H9 (cell line): Measurements from ENCODE around the gene TMEM51. TPM values are rescaled to one million over a fixed set of nuclear protein-coding genes. Genes with fewer than 3 reads are reported as not detected.

Experiments
- DNase-seq: peaks from one replicate; pipeline ENCODE4 v3.0.0-alpha.2; 2017
- H2AFZ ChIP-seq: one replicate; pipeline ENCODE4 v1.6.1; 2013; ENCODE audit warnings: mild to moderate bottlenecking, low read length, control low read depth, moderate library complexity
- H2AK5ac ChIP-seq: 2 replicates; pipeline ENCODE4 v1.6.1; 2013; ENCODE audit warnings: low read length, control low read depth, mixed read lengths; ENCODE audit not compliant: insufficient read length
- H2BK120ac ChIP-seq: one replicate; pipeline ENCODE4 v1.6.1; 2013; ENCODE audit warnings: low read depth, mild to moderate bottlenecking, low read length, control low read depth, inconsistent platforms; ENCODE audit not compliant: poor library complexity, severe bottlenecking
- H2BK12ac ChIP-seq: 2 replicates; pipeline ENCODE4 v1.6.1; 2013; ENCODE audit warnings: low read length, control low read depth, mixed read lengths, low read depth; ENCODE audit not compliant: insufficient read length
- H2BK15ac ChIP-seq: 2 replicates; pipeline ENCODE4 v1.6.1; 2013; ENCODE audit warnings: low read depth, low read length, control low read depth
- H2BK20ac ChIP-seq: one replicate; pipeline ENCODE4 v1.6.1; 2013; ENCODE audit warnings: low read depth, mild to moderate bottlenecking, low read length, control low read depth, inconsistent platforms; ENCODE audit not compliant: poor library complexity, severe bottlenecking
- H2BK5ac ChIP-seq: 2 replicates; pipeline ENCODE4 v1.6.1; 2013; ENCODE audit warnings: low read length, control low read depth, mixed read lengths; ENCODE audit not compliant: insufficient read length
- H3K14ac ChIP-seq: 2 replicates; pipeline ENCODE4 v1.6.1; 2013; ENCODE audit warnings: low read length, control low read depth; ENCODE audit not compliant: insufficient read depth
- H3K18ac ChIP-seq: 2 replicates; pipeline ENCODE4 v1.6.1; 2013; ENCODE audit warnings: low read depth, mild to moderate bottlenecking, mixed read lengths, low read length, control low read depth; ENCODE audit not compliant: insufficient read length
- H3K23ac ChIP-seq: 2 replicates; pipeline ENCODE4 v1.6.1; 2013; ENCODE audit warnings: low read length, control low read depth, mixed read lengths, low read depth; ENCODE audit not compliant: insufficient read length
- H3K23me2 ChIP-seq: 2 replicates; pipeline ENCODE4 v1.6.1; 2013; ENCODE audit warnings: low read depth, mild to moderate bottlenecking, mixed read lengths, low read length, control low read depth; ENCODE audit not compliant: insufficient read length, poor library complexity, severe bottlenecking
- H3K27ac ChIP-seq: 2 replicates; pipeline ENCODE4 v1.5.1; 2013; ENCODE audit warnings: low read length, control low read depth, mixed read lengths, low read depth; ENCODE audit not compliant: insufficient read length
- H3K27me3 ChIP-seq: 2 replicates; pipeline ENCODE4 v1.6.1; 2013; ENCODE audit warnings: low read length, control low read depth, inconsistent platforms; ENCODE audit not compliant: insufficient read depth
- H3K4ac ChIP-seq: 2 replicates; pipeline ENCODE4 v1.6.1; 2013; ENCODE audit warnings: low read depth, mild to moderate bottlenecking, control low read depth, inconsistent platforms, low read length, moderate library complexity
- H3K4me1 ChIP-seq: 2 replicates; pipeline ENCODE4 v1.6.1; 2013; ENCODE audit warnings: low read length, control low read depth, inconsistent platforms; ENCODE audit not compliant: insufficient read depth
- H3K4me2 ChIP-seq: 2 replicates; pipeline ENCODE4 v1.6.1; 2013; ENCODE audit warnings: low read length, control low read depth, mixed read lengths; ENCODE audit not compliant: insufficient read length, insufficient read depth
- H3K56ac ChIP-seq: 2 replicates; pipeline ENCODE4 v1.6.1; 2013; ENCODE audit warnings: low read depth, mild to moderate bottlenecking, mixed read lengths, low read length, control low read depth; ENCODE audit not compliant: insufficient read length
- H3K79me1 ChIP-seq: 2 replicates; pipeline ENCODE4 v1.6.1; 2013; ENCODE audit warnings: low read depth, mild to moderate bottlenecking, moderate library complexity, low read length, control low read depth, inconsistent platforms; ENCODE audit not compliant: insufficient read depth, poor library complexity, severe bottlenecking
- H3K79me2 ChIP-seq: 2 replicates; pipeline ENCODE4 v1.6.1; 2013; ENCODE audit warnings: low read length, control low read depth, inconsistent platforms; ENCODE audit not compliant: insufficient read depth
- H3K9ac ChIP-seq: 2 replicates; pipeline ENCODE4 v1.6.1; 2013; ENCODE audit warnings: low read length, control low read depth, mixed read lengths; ENCODE audit not compliant: insufficient read length; ENCODE audit errors: extremely low read depth
- H3K9me3 ChIP-seq: one replicate; pipeline ENCODE4 v1.6.1; 2013; ENCODE audit warnings: low read depth, low read length, inconsistent platforms; ENCODE audit not compliant: control insufficient read depth
- H3T11ph ChIP-seq: one replicate; pipeline ENCODE4 v1.6.1; 2013; ENCODE audit warnings: mild to moderate bottlenecking, low read length, control low read depth, inconsistent platforms
- H4K20me1 ChIP-seq: one replicate; pipeline ENCODE4 v1.6.1; 2013; ENCODE audit not compliant: control insufficient read depth, insufficient read length, insufficient read depth
- H4K5ac ChIP-seq: 2 replicates; pipeline ENCODE4 v1.6.1; 2013; ENCODE audit warnings: low read depth, mild to moderate bottlenecking, mixed read lengths, low read length, control low read depth; ENCODE audit not compliant: insufficient read length
- H4K8ac ChIP-seq: replicated peaks from 2 replicates; pipeline ENCODE4 v1.6.1; 2013; ENCODE audit warnings: low read length, control low read depth, mixed read lengths, low read depth; ENCODE audit not compliant: insufficient read length
- H4K91ac ChIP-seq: 2 replicates; pipeline ENCODE4 v1.6.1; 2013; ENCODE audit warnings: low read depth, mild to moderate bottlenecking, moderate library complexity, mixed read lengths, low read length, control low read depth; ENCODE audit not compliant: insufficient read length
- H3K27ac Mint-ChIP-seq, 3 experiments: 2 replicates in 2 of 3; 3 replicates in 1 of 3; pipeline ENCODE4 v1.8.0; 2020 to 2021; ENCODE audit warnings: mixed read lengths in 3 of 3, mild to moderate bottlenecking in 1 of 3, moderate library complexity in 1 of 3
- H3K27me3 Mint-ChIP-seq: 2 replicates; pipeline ENCODE4 v1.8.0; 2021; ENCODE audit warnings: low read depth, mild to moderate bottlenecking, moderate library complexity, mixed read lengths
- H3K36me3 Mint-ChIP-seq, 3 experiments: 2 replicates in 2 of 3; 3 replicates in 1 of 3; pipeline ENCODE4 v1.8.0; 2020 to 2021; ENCODE audit warnings: low read depth in 3 of 3, mixed read lengths in 3 of 3; ENCODE audit not compliant: insufficient read depth in 1 of 3
- H3K4me1 Mint-ChIP-seq, 2 experiments: 2 replicates each; pipeline ENCODE4 v1.8.0; 2020; ENCODE audit warnings: mixed read lengths in 2 of 2
- H3K4me3 Mint-ChIP-seq, 2 experiments: 2 replicates in 1 of 2; 3 replicates in 1 of 2; pipeline ENCODE4 v1.8.0; 2020 to 2021; ENCODE audit warnings: mild to moderate bottlenecking in 2 of 2, mixed read lengths in 2 of 2, moderate library complexity in 1 of 2
- H3K9me3 Mint-ChIP-seq, 2 experiments: 2 replicates in 1 of 2; 3 replicates in 1 of 2; pipeline ENCODE4 v1.8.0; 2020; ENCODE audit warnings: mild to moderate bottlenecking in 2 of 2, mixed read lengths in 2 of 2, moderate library complexity in 1 of 2
- total RNA-seq: library from RNA; stranded (reverse); gene quantifications from 2 replicates; pipeline ENCODE4 v1.2.1, GENCODE V29; 2021
- TF ChIP-seq, protein P1 (sequence below): fragments of 200-600 bp; sonication (generic); conservative IDR thresholded peaks from 3 replicates; pipeline ENCODE4 v1.8.0; 2021; ENCODE audit warnings: antibody characterized with exemption, mild to moderate bottlenecking

The TMEM51 gene
- total RNA-seq, 1 experiment from 2014 or later: 4.6 TPM

DNA sequence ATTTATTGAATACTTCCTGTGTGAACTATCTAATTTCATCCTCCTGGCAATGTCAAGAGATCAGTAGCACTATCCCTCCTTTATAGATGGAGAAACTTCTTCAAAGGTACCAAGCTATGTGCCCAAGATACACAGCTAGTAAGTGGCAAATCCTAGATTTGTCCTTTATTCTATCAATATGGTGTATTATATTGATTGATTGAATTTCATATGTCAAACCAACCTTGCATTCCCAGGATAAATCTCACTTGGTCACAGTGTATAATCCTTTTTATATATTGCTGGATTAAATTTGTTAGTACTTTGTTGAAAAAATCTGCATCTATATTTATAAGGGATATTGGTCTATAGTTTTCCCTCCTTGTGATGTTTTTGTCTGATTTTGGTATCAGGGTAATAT is 48.8 kb upstream of the TMEM51 start:
- H2BK15ac ChIP-seq: no peak overlapping the region
- H3K4me1 ChIP-seq: peaks cover 2% of the 10 kb centered on the region; the same call in 1 of the 2 replicates
- H3T11ph ChIP-seq: no peak overlapping the region
- no peak overlapping the region for H3K56ac ChIP-seq
- no peaks in the 10 kb centered on the region for H3K9me3 ChIP-seq
- H4K91ac ChIP-seq: no peak overlapping the region
- no peaks in the 10 kb centered on the region for H3K79me1 ChIP-seq
- H2AFZ ChIP-seq: no peak overlapping the region
- no peak overlapping the region for H2BK12ac ChIP-seq
- Mint-ChIP-seq H3K4me3 (no peak overlapping the region), H3K4me1 (peaks cover 23 to 24% of the 10 kb centered on the region in 2 experiments), H3K27me3 (peaks cover 33% of the 10 kb centered on the region), H3K36me3 (no peaks in the 10 kb centered on the region), H3K27ac (no peak overlapping the region), H3K9me3 (no peaks in the 10 kb centered on the region; a peak in 2 of 5 replicates)
- DNase-seq: no peak
- H3K4ac ChIP-seq: no peak overlapping the region
- H3K79me2 ChIP-seq: no peaks in the 10 kb centered on the region
- no peaks in the 10 kb centered on the region for H3K23me2 ChIP-seq
- H3K18ac ChIP-seq: no peak overlapping the region
- no peak overlapping the region for H3K14ac ChIP-seq
- TF ChIP-seq, protein P1, sequence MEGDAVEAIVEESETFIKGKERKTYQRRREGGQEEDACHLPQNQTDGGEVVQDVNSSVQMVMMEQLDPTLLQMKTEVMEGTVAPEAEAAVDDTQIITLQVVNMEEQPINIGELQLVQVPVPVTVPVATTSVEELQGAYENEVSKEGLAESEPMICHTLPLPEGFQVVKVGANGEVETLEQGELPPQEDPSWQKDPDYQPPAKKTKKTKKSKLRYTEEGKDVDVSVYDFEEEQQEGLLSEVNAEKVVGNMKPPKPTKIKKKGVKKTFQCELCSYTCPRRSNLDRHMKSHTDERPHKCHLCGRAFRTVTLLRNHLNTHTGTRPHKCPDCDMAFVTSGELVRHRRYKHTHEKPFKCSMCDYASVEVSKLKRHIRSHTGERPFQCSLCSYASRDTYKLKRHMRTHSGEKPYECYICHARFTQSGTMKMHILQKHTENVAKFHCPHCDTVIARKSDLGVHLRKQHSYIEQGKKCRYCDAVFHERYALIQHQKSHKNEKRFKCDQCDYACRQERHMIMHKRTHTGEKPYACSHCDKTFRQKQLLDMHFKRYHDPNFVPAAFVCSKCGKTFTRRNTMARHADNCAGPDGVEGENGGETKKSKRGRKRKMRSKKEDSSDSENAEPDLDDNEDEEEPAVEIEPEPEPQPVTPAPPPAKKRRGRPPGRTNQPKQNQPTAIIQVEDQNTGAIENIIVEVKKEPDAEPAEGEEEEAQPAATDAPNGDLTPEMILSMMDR: no peak
- no peak overlapping the region for H2BK20ac ChIP-seq
- no peak overlapping the region for H4K8ac ChIP-seq
- H3K23ac ChIP-seq: no peak overlapping the region
- no peak overlapping the region for H2BK120ac ChIP-seq
- no peak overlapping the region for H2BK5ac ChIP-seq
- peaks cover 3% of the 10 kb centered on the region; the same call in 1 of the 2 replicates for H3K27me3 ChIP-seq
- no peak overlapping the region for H3K9ac ChIP-seq
- H2AK5ac ChIP-seq: no peak overlapping the region
- no peak overlapping the region for H3K27ac ChIP-seq
- no peaks in the 10 kb centered on the region for H4K20me1 ChIP-seq
- H3K4me2 ChIP-seq: no peak overlapping the region
- no peak overlapping the region for H4K5ac ChIP-seq
